SK-N-MC (cell line): ENCODE measurements around the gene KCNJ10.

ENCODE experiments used
- EZH2 ChIP-seq: fragments of 200-600 bp; sonication (generic); IDR thresholded peaks from one replicate; pipeline ENCODE4 v1.6.1; 2017; ENCODE audit warnings: antibody characterized with exemption
- POLR2AphosphoS5 ChIP-seq: IDR thresholded peaks from 2 replicates; pipeline ENCODE4 v1.6.1; 2012; ENCODE audit warnings: mild to moderate bottlenecking, low read depth, low read length, borderline replicate concordance

DNA sequence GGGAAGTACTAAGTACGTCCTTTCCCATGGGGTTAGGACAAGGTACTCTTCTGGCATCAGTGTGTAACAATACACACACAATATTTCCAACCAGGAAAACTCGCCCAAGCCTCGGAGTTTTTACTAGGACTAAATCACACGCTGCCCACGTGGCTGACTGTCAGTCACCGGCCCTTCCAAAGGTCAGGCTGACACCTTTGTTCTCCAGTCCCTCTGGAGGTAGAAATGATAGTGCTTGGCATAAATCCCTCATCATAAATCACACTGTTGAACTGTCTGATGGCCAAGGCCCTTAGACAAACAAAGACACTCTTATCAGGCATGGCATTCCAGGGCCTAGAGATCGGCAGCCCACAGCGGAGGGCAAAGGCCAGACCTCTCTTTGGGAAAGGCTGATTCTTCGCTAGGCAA, 99.0 kb downstream of the KCNJ10 start:
- TF ChIP-seq EZH2 (no peak), POLR2AphosphoS5 (no peak)
